HFFc6 (cell line): ENCODE measurements around the gene DYNLL1. TPM values are rescaled to one million over a fixed set of nuclear protein-coding genes. Genes with fewer than 3 reads are reported as not detected.
A peak's percentile ranks its signal among the peaks of the same experiment; 100 is the strongest.
"Not testable (repeated sequence)": the region's sequence is repeated elsewhere in the genome, so short reads cannot be mapped to it uniquely, and the experiment has no call there.

ENCODE experiments used
- DNase-seq: peaks from one replicate; pipeline ENCODE4 v3.0.0-alpha.2; 2018
- H3K27ac Mint-ChIP-seq: 2 replicates; pipeline ENCODE4 v1.8.0; 2020; ENCODE audit warnings: mild to moderate bottlenecking, mixed read lengths
- H3K27me3 Mint-ChIP-seq: 2 replicates; pipeline ENCODE4 v1.8.0; 2021; ENCODE audit warnings: mild to moderate bottlenecking, moderate library complexity, mixed read lengths; ENCODE audit not compliant: insufficient read depth
- H3K36me3 Mint-ChIP-seq: 2 replicates; pipeline ENCODE4 v1.8.0; 2021; ENCODE audit warnings: low read depth, mixed read lengths
- H3K4me1 Mint-ChIP-seq: 2 replicates; pipeline ENCODE4 v1.8.0; 2020; ENCODE audit warnings: low read depth, mixed read lengths
- H3K4me3 Mint-ChIP-seq: 2 replicates; pipeline ENCODE4 v1.8.0; 2020; ENCODE audit warnings: mild to moderate bottlenecking, moderate library complexity, mixed read lengths
- H3K9me3 Mint-ChIP-seq: 2 replicates; pipeline ENCODE4 v1.8.0; 2020; ENCODE audit warnings: mild to moderate bottlenecking, mixed read lengths
- long read RNA-seq: library from polyadenylated mRNA; unstranded; transcript quantifications from one replicate; pipeline ENCODE4 v2.0.0, GENCODE V29; 2019
- total RNA-seq, 6 experiments: library from RNA; stranded (reverse); fragmentation: NEBNext Ultra II Directional; extraction: Animal tissue kit (Norgen Biotek cat#: 25700); gene quantifications; 2 replicates in 1 of 6; 3 replicates in 5 of 6; pipeline ENCODE4 v1.2.3, GENCODE V29; 2021
- TF ChIP-seq, protein P1 (sequence below): fragments of 200-600 bp; sonication (generic); IDR thresholded peaks from 2 replicates; pipeline ENCODE4 v1.5.0; 2021; ENCODE audit warnings: antibody characterized with exemption, mild to moderate bottlenecking

DYNLL1 gene
- 100 to 1,000 TPM; 530 to 650 (median 609) TPM for total RNA-seq
- long read RNA-seq, transcript DYNLL1-202 (3 exons, 697 nt) = minor isoform, 16 of 192 reads
- long read RNA-seq, transcript DYNLL1-210 (1 exons, 670 nt) = minor isoform, 8 of 192 reads
- long read RNA-seq, transcript DYNLL1-201 (3 exons, 720 nt) = major isoform, 165 of 192 reads
- long read RNA-seq, partial matches to known transcripts = 0 of 192 reads
- long read RNA-seq, other reads (novel, unspliced or antisense) = 1 of 192 reads

DNA sequence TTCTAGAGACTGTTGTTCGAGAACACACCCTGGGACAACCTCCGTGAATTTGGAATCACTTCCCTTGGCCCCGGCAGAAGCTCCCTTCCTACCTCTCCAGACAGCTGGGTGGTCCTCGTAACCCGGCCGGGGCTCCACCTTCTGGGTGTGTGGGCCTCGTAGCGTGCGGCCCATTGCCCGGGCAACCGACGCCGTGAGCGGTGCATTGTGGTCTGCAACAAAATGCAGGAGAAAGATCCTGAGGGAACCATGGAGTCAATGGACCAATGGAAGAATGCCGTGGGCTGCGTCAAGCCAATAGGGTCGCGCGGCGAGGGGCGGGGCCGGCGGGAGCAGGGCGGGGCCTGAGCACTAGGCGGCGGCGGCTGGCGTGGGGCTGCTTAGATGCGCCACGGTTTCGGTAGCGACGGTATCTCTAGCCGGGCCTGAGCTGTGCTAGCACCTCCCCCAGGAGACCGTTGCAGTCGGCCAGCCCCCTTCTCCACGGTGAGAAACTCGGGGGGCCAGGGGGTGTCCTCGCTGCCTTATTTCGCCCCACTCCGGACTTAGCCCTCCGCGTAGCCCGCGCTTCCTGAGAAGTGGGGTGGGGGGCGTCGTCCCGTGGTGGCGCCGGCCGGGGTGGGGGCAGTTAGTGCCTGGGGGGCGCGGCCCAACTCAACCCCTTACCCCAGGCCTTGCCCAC, at the start of gene DYNLL1:
Gene DYNLL1, plus strand, starts transcription at position 383 of the 682 bp plus-strand sequence. CDS start 309 bp downstream, outside the sequence.
- peaks cover 37% of the 10 kb centered on the region for H3K4me1 Mint-ChIP-seq
- H3K9me3 Mint-ChIP-seq = no peaks in the 10 kb centered on the region
- TF ChIP-seq, protein P1, sequence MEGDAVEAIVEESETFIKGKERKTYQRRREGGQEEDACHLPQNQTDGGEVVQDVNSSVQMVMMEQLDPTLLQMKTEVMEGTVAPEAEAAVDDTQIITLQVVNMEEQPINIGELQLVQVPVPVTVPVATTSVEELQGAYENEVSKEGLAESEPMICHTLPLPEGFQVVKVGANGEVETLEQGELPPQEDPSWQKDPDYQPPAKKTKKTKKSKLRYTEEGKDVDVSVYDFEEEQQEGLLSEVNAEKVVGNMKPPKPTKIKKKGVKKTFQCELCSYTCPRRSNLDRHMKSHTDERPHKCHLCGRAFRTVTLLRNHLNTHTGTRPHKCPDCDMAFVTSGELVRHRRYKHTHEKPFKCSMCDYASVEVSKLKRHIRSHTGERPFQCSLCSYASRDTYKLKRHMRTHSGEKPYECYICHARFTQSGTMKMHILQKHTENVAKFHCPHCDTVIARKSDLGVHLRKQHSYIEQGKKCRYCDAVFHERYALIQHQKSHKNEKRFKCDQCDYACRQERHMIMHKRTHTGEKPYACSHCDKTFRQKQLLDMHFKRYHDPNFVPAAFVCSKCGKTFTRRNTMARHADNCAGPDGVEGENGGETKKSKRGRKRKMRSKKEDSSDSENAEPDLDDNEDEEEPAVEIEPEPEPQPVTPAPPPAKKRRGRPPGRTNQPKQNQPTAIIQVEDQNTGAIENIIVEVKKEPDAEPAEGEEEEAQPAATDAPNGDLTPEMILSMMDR = no peak; the same call in 1 of the 2 replicates
- no peaks in the 10 kb centered on the region; the same call in 1 of the 2 replicates for H3K27me3 Mint-ChIP-seq
- H3K36me3 Mint-ChIP-seq = peaks cover 32% of the 10 kb centered on the region
- peak within 1 kb of the TSS; percentile 75 for H3K27ac Mint-ChIP-seq
- peak; percentile 94 for DNase-seq
- peak within 1 kb of the TSS; percentile 89 for H3K4me3 Mint-ChIP-seq

DNA sequence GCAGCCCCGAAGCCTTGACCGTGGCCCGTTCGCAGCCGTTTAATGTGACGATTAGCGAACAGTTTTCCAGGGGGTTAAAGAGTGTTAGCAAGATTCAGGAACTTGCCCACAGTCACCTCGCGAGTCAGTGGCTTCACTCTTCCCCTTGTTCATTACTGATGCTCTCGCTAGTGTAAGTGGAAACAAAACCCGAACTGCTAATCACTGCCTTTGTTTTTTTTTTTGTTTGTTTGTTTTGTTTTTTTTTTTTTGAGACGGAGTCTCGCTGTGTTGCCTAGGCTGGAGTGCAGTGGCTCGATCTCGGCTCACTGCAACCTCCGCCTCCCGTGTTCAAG, 49.1 kb upstream of the DYNLL1 start:
- not testable (repeated sequence) for H3K9me3 Mint-ChIP-seq, DNase-seq, H3K27me3 Mint-ChIP-seq
- Mint-ChIP-seq H3K27ac (peak overlapping the region; percentile 88), H3K4me3 (peak overlapping the region; percentile 99), H3K4me1 (peaks cover 30% of the 10 kb centered on the region), H3K36me3 (peaks cover 25% of the 10 kb centered on the region)

DNA sequence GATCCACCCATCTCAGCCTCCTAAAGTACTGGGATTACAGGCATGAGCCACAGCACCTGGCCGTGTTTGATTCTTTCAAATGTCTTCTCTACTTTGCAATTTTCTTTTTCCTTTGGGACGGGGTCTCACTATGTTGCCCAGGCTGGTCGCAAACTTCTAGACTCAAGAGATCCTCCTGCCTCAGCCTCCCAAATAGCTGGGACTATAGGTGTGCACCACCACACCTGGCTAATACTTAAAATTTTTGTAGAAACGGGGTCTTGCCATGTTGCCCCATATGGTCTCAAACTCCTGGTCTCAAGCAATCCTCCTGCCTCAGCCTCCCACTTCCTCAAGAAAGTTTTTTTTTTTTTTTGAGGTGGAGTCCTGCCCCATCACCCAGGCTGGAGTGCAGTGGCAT, 47.9 kb upstream of the DYNLL1 start:
- Mint-ChIP-seq H3K9me3 (no peaks in the 10 kb centered on the region), H3K4me1 (peaks cover 30% of the 10 kb centered on the region), H3K27ac (no peak overlapping the region), H3K27me3 (no peaks in the 10 kb centered on the region), H3K36me3 (peaks cover 25% of the 10 kb centered on the region), H3K4me3 (peak overlapping the region; percentile 99)
- TF ChIP-seq, protein P1 = no peak
- no peak for DNase-seq

DNA sequence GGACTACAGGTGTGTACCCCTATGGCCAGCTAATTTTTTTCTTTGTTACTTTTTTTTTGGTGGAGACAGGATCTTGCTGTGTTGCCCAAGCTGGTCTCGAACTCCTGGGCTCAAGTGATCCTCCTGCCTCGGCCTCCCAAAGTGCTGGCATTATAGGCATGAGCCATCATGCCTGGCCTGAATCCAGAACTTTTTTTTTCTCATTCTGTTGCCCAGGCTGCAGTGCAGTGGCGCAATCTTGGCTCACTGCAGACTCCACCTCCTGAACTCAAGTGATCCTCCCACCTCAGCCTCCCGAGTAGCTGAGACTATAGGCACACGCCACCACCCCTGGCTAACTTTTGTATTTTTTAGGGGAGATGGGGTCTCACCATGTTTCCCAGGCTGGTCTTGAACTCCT, 43.4 kb upstream of the DYNLL1 start:
- not testable (repeated sequence) for DNase-seq, H3K9me3 Mint-ChIP-seq, H3K27me3 Mint-ChIP-seq, H3K4me3 Mint-ChIP-seq
- Mint-ChIP-seq H3K4me1 (peaks cover 11% of the 10 kb centered on the region), H3K27ac (0 out of 2 replicates have a peak overlapping the region, but pooled peaks have one; percentile 31), H3K36me3 (peaks cover 21% of the 10 kb centered on the region)

GRCh38 chr12:120453060-120453750, 42.7 kb upstream of the DYNLL1 start:
- no peaks in the 10 kb centered on the region for H3K9me3 Mint-ChIP-seq
- TF ChIP-seq, protein P1 = no peak
- H3K27me3 Mint-ChIP-seq = peaks cover 3% of the 10 kb centered on the region; the same call in 1 of the 2 replicates
- DNase-seq = no peak
- peaks cover 18% of the 10 kb centered on the region for H3K36me3 Mint-ChIP-seq
- 0 out of 2 replicates have a peak overlapping the region, but pooled peaks have one; percentile 31 for H3K27ac Mint-ChIP-seq
- H3K4me1 Mint-ChIP-seq = peaks cover 8% of the 10 kb centered on the region; the same call in 1 of the 2 replicates
- H3K4me3 Mint-ChIP-seq = no peak overlapping the region

- Mint-ChIP-seq H3K27me3 (peaks cover 5% of the 10 kb centered on the region; the same call in 1 of the 2 replicates), H3K4me3 (no peak overlapping the region), H3K36me3 (peaks cover 18% of the 10 kb centered on the region), H3K27ac (no peak overlapping the region), H3K4me1 (peaks cover 8% of the 10 kb centered on the region; the same call in 1 of the 2 replicates), H3K9me3 (no peaks in the 10 kb centered on the region)
- TF ChIP-seq, protein P1 = peak; percentile 77
- no peak for DNase-seq
Measured at GRCh38 chr12:120453977-120454376, 41.9 kb upstream of the DYNLL1 start.
